Left ventricle myocardium inferior (tissue), 1 donor: ENCODE results near the gene ZNF23. TPM values are rescaled to one million over a fixed set of nuclear protein-coding genes. Genes with fewer than 3 reads are reported as not detected.

Experiments
- DNase-seq: peaks from one replicate; pipeline ENCODE4 v3.0.0-alpha.2; 2020
- H3K27ac ChIP-seq: fragments of 200-600 bp; replicated peaks from 2 replicates; pipeline ENCODE4 v1.8.0; 2021
- H3K27me3 ChIP-seq: fragments of 200-600 bp; 2 replicates; pipeline ENCODE4 v1.8.0; 2021; ENCODE audit warnings: low read depth
- H3K36me3 ChIP-seq: fragments of 200-600 bp; 2 replicates; pipeline ENCODE4 v1.8.0; 2021
- H3K4me1 ChIP-seq: fragments of 200-600 bp; 2 replicates; pipeline ENCODE4 v1.8.0; 2021
- H3K4me3 ChIP-seq: fragments of 200-600 bp; 2 replicates; pipeline ENCODE4 v1.8.0; 2021; ENCODE audit warnings: mild to moderate bottlenecking, moderate library complexity
- H3K9me3 ChIP-seq: fragments of 200-600 bp; replicated peaks from 2 replicates; pipeline ENCODE4 v1.8.0; 2021
- CTCF ChIP-seq: fragments of 200-600 bp; IDR thresholded peaks from 2 replicates; pipeline ENCODE4 v1.8.0; 2021; ENCODE audit warnings: antibody characterized with exemption, mild to moderate bottlenecking, borderline replicate concordance
- intact Hi-C: fragments of 100-400 bp; cut with micrococcal nuclease; formaldehyde crosslinking; loops from one replicate; pipeline ENCODE4 v1.11.0; 2022
- total RNA-seq: library from RNA; stranded (reverse); fragmentation: NEBNext Ultra II Directional; extraction: Animal tissue kit (Norgen Biotek cat#: 25700); gene quantifications from one replicate; pipeline ENCODE4 v1.2.1, GENCODE V29; 2021
- donor health status: DM: no; HTN: yes; CAD: no; lungs with severe emphysema.

ZNF23 gene
- total RNA-seq, 1 donor from 2014 or later, result 5.2 TPM

DNA sequence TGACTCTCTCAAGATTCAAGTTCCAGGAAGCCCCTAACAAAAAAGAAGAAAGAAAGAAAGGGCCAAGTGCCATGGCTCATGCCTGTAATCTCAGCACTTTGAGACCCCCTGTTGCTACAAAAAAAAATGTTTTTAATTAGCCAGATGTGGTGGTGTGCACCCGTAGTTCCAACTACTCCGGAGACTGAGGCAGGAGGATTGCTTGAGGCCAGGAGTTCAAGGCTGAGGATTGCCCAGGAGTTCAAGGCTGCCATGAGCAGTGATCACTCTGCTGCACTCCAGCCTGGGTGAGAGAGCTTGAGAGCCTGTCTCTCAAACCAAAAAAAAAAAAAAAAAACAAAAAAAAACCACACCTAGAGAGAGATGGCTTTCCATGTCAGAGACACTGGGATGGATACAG is 39.0 kb downstream of the ZNF23 start:
- no peak overlapping the region for H3K27ac ChIP-seq
- intact Hi-C loops, result no loop called here
- H3K27me3 ChIP-seq, result peaks cover 87% of the 10 kb centered on the region
- no peak overlapping the region for H3K4me3 ChIP-seq
- no peaks in the 10 kb centered on the region for H3K4me1 ChIP-seq
- DNase-seq, result no peak
- TF ChIP-seq CTCF, result no peak
- H3K9me3 ChIP-seq, result peaks cover 16% of the 10 kb centered on the region
- H3K36me3 ChIP-seq, result no peaks in the 10 kb centered on the region

GRCh38 chr16:71421911-71422310 is 40.1 kb downstream of the ZNF23 start:
- Histone ChIP-seq H3K4me1 (no peaks in the 10 kb centered on the region), H3K27ac (no peak overlapping the region), H3K4me3 (no peak overlapping the region), H3K27me3 (peaks cover 87% of the 10 kb centered on the region), H3K9me3 (peaks cover 10% of the 10 kb centered on the region), H3K36me3 (no peaks in the 10 kb centered on the region)
- no peak for TF ChIP-seq CTCF
- DNase-seq, result no peak
- intact Hi-C loops, result no loop called here

DNA sequence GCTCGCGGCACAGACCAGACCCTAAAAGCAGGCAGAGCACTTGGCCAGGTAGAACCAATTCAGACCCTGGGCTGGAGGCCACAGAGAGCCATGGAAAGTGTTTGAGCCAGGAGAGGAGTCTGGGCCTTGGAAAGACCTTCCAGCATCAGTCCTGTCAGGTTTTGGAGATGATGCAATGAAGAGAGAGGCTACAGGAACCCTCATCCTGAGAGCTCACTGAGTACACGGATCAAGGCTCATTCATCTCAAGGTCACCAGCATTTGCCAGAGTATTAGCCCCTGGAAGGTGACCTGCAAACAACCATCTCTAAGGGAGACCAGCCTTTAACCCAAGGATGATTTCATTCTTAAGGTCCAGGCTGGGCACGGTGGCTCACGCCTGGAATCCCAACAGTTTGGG is 48.0 kb downstream of the ZNF23 start:
- Histone ChIP-seq H3K27ac (no peak overlapping the region), H3K36me3 (no peaks in the 10 kb centered on the region), H3K9me3 (no peaks in the 10 kb centered on the region), H3K4me3 (no peak overlapping the region), H3K27me3 (peaks cover 80% of the 10 kb centered on the region), H3K4me1 (no peaks in the 10 kb centered on the region)
- intact Hi-C loops, result loop anchor here (5.0 kb wide), 1 partner anchor 83 kb away; no protein-coding TSS in a partner anchor
- no peak for DNase-seq
- TF ChIP-seq CTCF, result no peak

- Histone ChIP-seq H3K4me1 (no peaks in the 10 kb centered on the region), H3K27me3 (peaks cover 86% of the 10 kb centered on the region), H3K9me3 (no peaks in the 10 kb centered on the region), H3K27ac (no peak overlapping the region), H3K4me3 (no peak overlapping the region), H3K36me3 (no peaks in the 10 kb centered on the region)
- intact Hi-C loops, result loop anchor here (5.0 kb wide), 1 partner anchor 84 kb away; no protein-coding TSS in a partner anchor
- DNase-seq, result no peak
- no peak for TF ChIP-seq CTCF
These were observed 48.7 kb downstream of the ZNF23 start for GRCh38 chr16:71413341-71413740.

DNA sequence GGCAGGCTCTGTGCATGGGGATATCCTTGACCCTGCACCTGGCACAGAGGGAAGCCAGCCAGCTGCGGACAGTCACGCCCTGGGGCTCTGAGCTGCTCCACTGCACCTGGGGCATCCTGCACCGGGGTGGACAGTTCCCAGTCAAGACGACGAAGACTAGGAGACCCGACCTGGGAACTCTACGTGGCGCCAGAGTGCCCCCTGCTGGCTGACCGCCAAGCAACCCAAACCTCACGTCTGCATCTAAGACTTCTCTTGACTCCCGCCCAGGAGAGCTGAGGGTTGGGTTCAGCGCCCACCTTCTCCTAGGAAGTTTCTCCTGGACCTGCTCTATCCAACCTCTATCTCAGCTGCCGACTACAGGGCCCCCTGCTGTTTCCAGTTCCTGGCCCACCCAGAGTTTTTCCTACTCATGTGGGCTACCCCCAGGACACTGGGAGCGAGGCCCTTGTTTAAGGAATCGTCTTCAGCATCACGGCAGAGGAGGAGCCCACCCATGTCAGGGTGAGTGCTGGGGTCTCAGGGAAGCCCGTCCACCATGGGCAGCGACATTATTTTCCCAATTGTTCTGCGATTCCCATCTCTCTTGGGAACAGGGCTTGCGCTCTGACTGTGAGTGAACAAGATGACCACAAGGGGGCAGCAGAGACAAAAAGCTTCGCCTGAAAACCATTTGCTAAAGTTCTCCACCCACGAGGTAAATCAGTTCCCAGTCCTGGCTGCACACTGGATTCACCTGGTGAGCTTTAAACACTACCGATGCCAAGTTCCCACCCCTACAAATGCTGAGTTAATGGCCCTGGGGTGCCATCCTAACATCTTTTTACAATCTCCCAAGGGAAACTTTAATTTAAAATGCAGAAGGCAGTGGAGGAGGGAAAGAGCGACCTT is 49.5 kb downstream of the ZNF23 start:
- no peaks in the 10 kb centered on the region for H3K9me3 ChIP-seq
- peaks cover 89% of the 10 kb centered on the region for H3K27me3 ChIP-seq
- DNase-seq, result peak; percentile 28
- H3K27ac ChIP-seq, result no peak overlapping the region
- H3K36me3 ChIP-seq, result no peaks in the 10 kb centered on the region
- no peak overlapping the region for H3K4me3 ChIP-seq
- peak; percentile 91 for TF ChIP-seq CTCF
- H3K4me1 ChIP-seq, result no peaks in the 10 kb centered on the region
- intact Hi-C loops, result loop anchor here (5.0 kb wide), 1 partner anchor 85 kb away; no protein-coding TSS in a partner anchor
